Activated T-helper 9 cell treated with anti-CD3 and anti-CD28 coated beads, Interleukin-2, amount 50 U/mL, for 16 hours (primary cell): Measurements from ENCODE around the gene TUBB.
"Not testable (repeated sequence)": the region's sequence is repeated elsewhere in the genome, so short reads cannot be mapped to it uniquely, and the experiment has no call there.

Source experiments
- DNase-seq: peaks from one replicate; pipeline ENCODE4 v3.0.0-alpha.2; 2020; ENCODE audit warnings: low read depth

TUBB gene

DNA sequence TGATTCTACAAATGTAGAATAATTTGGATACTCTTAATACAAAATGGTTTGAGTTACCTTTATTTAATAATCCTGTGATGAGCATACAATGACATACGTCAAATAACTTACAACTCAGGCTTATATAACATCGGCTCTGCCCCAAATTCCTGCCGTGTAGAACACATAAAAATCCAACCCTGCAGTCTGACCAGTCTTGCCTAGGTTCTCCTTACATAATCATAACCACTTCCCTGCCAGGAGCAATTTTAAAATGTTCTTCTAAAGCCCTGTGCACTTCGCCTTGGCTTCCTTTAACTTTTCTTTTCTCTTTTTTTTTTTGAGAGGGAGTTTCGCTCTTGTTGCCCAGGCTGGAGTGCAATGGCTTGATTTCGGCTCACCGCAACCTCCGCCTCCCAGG lies 40.4 kb downstream of the TUBB start:
- DNase-seq = no peak

DNA sequence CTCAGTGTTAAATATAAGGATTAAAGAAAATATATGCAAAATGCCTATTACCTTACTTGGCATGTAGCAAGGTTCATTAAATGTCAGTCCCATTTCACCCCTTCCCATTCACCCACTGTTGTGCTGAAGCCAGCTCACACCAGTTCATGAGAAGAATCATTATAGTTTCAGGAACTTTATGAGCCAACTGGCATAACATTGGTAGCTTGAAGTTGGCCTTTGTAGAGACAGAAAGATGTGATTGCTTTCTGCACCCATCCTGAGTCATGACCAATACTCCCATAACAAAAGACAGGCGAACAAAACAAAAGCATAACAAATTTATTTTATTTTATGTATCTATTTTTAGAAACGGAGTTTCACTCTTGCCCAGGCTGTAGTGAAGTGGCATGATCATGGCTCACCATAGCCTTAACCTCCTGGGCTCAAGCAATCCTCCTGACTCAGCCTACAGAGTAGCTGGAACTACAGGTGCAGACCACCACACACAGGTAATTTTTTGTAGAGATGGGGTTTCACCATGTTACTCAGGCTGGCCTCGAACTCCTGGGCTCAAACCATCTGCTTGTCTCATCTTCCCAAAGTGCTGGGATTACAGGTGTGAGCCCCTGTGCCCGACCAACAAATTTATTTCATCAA lies 41.8 kb downstream of the TUBB start:
- DNase-seq = no peak

DNA sequence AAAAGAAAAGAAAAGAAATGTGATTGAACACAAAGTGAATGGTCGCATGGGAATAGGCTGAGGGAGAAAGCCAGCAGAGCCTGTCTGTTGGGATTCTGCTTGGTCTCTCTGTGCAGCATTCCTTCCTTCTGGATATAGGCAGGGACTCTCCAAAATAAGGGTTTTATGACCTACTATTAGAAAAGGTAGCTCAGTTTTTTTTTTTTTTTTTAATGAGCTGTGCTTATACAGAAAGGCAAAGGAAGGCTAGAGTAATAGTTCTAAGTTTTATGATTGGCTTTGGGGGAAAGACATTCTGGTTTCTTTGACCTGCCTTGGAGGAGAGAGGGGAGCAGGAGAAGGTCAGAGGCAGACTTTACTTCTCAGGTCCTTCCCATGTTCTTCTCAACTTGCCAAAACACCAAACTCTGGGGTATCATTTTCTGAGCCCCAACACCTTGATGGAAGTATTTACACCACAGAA lies 43.0 kb downstream of the TUBB start:
- no peak for DNase-seq

DNA sequence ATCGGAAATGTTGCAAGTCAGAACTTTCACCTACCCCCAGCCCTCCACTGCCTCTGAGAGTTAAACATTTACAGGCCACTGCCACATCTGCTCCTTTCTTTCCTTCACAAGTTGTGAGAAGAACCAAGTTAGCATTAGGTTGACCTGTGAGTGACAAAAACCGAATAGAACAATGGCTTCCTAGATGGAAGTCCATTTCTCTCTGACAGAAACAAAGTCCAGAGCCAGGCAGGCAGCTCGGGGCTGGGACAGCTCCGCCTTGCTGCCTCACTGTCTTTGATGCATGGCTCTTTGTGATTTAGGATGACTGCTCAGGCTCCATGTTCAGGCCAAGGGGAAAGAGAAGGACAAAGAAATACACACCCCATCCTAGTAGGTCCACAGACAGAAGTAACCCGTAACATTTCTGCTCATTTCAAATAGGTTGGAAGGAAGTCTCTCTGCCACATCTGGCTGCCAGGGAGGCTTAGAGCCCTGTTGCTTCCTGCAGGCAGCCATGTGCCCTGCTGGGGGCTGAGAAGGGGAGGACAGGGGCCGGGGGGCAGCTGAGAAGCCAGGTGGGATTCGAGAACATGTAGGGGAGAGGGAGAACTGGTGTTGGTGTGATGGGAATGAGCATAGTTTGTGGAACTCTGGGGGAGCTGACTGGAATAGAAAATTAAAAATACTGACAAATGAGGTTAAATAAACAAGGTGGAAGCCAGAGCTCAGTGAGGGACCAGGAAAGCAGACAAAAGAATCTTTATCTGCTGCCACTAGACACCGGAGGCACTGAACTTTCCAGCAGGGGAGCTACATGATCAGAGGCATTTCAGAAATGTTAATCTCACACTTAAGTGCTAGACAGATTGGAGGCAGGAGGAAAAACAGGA lies 43.7 kb downstream of the TUBB start:
- DNase-seq = no peak

DNA sequence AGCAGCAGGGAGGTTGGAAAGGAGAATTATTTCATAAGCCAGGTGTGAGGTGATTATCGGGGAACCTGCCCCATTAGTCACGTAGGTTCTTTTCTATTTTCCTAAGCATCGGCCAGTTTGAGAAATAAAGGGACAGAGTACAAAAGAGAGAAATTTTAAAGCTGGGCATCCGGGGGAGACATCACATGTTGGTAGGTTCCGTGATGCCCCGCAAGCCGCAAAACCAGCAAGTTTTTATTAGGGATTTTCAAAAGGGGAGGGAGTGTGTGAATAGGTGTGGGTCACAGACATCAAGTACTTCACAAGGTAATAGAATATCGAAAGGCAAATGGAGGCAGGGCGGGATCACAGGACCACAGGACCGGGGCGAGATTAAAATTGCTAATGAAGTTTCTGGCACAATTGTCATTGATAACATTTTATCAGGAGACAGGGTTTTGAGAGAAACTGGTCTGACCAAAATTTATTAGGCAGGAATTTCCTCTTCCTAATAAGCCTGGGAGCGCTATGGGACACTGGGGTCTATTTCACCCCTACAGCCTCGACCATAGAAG lies 44.4 kb downstream of the TUBB start:
- not testable (repeated sequence) for DNase-seq

DNA sequence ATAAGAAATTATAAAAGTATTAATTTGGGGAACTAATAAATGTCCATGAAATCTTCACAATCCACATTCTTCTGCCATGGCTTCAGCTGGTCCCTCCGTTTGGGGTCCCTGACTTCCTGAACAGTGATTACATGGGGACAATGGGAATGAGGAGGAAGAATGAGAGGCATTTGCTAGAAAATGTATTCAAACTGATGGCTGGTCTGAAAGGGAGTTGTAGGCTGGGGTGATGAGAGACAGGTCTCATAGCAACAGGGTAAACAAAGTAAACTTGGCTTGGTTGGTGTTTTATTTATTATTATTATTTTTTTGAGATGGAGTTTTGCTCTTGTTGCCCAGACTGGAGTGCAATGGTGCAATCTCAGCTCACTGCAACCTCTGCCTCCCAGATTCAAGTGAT lies 45.3 kb downstream of the TUBB start:
- DNase-seq = not testable (repeated sequence)

DNA sequence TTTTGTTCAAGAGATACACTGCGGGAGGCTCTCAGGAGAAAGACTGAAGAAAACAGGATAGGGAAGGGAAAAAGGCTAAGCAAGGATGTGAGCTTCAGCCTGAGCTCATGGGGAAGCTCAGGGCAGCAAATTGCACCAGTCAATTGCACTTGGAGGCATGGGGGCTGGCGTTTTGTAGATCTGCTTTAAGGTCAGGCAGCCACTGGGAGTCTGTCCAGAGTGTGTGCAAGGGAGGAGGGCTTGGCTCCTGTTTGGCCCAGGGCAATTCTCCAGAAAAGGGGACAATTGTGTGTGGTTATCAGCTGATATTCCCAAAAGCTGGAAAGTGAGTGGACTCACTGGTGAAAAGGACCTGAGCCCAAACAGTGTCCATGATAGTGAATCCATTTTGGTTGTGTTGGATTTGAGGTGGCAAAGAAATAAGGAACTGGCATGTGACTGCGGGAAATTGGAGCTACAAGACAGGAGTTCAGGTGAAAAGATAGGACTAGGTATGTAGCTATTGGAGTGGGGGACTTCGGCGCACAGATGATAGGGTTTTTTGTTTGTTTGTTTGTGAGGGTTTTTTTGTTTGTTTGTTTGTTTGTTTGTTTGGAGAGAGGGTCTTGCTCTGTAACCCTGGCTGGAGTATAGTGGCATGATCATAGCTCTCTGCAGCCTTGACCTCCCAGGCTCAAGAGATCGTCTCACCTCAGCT lies 46.5 kb downstream of the TUBB start:
- no peak for DNase-seq

DNA sequence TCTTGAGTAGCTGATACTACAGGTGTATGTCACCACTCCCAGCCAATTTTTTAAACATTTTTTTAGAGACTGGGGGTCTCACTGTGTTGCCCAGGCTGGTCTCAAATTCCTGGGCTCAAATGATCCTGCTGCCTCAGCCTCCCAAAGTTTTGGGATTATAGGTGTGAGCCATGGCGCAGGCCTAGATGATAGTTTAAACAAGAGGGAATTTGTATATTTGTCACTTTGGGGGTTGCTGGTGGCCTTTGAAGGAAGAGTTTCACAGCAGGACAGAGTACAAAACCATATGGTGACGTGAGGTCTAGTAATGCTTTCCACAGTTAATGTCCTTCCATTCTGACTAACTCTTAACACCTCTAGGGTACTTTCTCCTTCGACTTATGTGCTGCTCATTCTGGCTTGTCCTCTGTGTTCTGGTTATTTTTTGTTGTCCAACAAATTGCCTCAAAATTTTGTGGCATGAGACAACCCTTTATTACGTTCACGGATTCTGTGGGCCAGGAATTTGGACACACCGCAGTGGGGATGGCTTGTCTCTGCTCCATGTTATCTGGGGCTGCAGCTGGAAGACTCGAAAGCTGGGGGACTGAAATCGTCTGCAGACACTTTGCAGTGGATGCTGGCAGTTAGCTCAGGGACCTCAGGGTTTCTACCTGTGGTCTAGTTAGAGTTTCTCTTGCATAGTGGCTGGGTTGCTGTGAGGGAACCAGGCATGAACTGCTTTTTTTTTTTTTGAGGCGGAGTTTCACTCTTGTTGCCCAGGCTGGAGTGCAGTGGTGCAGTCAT lies 47.2 kb downstream of the TUBB start:
- no peak for DNase-seq

DNA sequence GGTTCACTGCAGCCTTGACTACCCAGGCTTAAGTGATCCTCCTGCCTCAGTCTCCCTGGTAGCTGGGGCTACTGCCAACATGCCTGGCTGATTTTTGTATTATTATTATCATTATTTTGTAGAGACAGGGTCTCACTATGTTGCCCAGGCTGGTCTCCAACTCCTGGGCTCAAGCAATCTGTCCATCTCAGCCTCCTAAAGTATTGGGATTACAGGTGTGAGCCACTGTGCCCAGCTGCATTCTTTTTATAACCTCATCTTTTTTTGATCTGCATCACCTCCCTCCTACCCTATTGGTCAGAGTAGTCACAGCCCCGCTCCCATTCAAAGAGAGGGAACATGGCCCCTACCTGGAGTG lies 47.8 kb downstream of the TUBB start:
- DNase-seq = no peak

DNA sequence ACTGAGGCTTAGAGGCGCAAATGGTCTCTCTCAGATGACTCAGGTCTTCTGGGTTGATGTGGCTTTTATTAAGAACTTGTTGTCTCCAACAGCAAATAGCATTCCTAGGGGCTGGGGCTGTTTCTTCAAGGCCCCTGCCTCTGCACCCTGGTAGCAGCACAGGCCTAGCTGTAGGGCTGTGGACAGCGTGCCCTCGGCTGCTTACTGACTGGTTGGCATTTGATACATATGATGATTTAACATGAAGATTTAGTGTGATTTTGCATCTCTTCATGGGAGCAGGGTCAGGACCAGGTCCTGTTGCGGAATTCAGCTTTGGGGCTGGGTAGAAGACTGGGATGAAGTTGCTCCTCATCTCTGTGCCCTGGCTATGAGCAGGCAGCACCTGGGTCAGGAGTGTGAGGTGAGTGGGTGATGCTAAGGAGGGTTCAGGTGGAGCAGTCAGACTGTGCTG lies 48.5 kb downstream of the TUBB start:
- no peak for DNase-seq

DNA sequence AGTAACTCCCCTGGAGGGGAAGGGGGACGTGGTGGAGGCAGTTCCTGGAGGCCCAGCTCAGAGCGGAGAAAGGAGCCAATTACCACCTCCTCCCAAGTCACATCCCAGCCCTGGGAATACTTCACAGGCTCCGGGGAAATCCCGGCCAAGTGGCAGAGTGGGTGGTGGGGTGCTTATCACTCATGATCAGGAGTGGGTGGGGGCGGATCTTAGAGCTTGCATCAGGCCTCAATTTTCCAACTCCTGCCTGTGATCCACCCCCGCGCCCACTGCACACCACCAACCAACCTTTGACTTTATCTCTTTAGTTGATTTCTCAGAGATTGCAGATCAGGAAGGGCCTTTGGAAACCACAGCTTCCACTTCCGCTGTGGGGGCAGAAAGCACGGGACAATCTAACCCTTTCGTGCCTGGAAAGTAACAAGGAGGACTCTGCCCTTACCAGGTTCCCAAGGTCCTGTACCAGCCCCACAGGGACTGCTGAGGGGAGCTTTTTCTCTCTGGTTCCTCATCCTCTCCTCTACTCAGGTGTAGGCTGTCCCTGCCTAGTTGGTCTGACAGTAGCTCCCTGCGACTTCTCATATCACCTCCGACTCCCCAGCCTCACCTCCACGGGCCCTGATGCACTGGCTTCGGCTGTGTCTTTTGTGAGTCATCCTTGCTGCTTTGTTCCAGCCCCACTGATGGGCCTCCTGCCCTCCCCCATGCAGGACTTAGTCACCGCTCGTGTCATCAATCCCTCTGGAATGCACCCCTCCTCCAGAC lies 49.1 kb downstream of the TUBB start:
- peak; percentile 66 for DNase-seq

DNA sequence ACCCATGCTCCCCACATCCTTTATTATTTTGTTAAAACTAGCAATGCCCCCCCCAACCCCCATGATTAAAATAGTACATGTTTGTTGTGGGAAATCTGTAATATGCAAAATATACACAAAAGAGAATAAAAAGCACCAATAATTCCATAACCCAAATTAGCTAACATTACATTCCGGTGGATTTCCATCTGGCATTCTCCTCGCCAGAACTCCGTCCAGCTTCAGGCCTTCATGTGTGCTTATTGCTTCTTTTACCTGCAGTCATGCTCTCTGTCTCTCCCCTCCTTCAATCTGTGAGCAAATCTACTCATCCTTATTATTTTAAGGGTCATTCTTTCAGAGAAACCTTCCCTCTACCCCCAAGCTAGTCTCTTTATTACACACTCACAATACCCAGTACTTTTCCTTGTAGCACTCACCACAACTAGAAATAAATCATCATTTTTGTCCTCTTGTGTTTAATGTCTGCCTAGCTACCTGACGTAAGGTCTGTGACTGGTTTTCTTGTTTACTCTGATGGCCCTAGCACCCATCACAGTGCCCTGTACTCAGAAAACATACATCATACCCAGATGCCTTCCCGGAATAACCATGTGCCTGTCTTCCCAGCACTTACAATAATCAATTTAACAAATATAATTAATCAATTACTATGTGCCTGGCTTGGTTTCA lies 49.8 kb downstream of the TUBB start:
- no peak for DNase-seq

DNA sequence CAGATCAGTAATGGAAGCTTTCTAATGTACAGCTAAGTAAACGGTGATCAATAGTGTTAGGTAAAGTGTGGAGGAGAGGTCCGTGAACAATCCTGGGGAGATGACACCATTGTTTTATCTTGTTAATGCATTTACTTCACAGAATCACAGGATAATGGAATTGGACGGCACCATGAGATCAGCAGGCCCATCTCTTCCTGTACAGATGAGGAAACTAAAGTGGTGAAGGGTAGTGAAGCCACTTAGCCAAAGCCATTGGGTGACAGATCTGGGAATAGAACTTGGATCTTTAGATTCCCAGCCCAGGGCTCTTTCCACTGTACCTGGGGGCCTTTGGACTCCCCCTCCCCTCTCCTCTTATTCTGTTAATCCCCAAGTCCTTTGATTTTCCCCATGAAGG lies 50.4 kb downstream of the TUBB start:
- no peak for DNase-seq

DNA sequence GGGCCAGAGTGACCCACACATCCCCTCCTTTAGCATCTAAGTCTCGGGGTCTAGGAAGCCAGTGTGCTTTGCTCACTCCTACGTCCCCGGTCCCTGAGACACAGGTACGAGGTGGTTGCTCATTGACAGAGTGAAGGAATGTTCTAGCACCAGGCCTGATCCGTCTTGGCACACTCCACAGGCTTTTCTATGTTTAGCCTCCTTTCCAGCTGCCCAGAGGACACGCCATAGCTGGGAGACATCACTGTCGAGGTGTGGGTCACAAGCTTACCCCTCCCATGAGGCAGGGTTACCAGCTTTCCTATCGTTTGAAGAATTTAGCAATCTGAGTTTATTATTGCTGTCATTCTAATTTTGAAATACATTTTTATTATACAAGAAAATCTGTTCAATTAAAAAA lies 54.5 kb downstream of the TUBB start:
- no peak for DNase-seq
